Activated CD4-positive, alpha-beta T cell treated with anti-CD3 and anti-CD28 coated beads for 36 hours (primary cell): ENCODE measurements around the gene COA3. TPM values are rescaled to one million over a fixed set of nuclear protein-coding genes. Genes with fewer than 3 reads are reported as not detected.

Experiments
- ATAC-seq: fragments of 200-7000 bp; cut with Tn5 transposase; one replicate; pipeline ENCODE4 v1.10.0; 2021; ENCODE audit warnings: mild to moderate bottlenecking, moderate library complexity
- CTCF ChIA-PET: fragments of 350-600 bp; sonication (Branson Sonifier 250); formaldehyde crosslinking; loops from one replicate; lab custom pipeline; 2021; ENCODE audit warnings: antibody characterized with exemption; lab: Charles Lee
- POLR2A ChIA-PET: fragments of 350-600 bp; sonication (Branson Sonifier 250); formaldehyde crosslinking; loops from one replicate; lab custom pipeline; 2021; ENCODE audit warnings: antibody characterized with exemption, inconsistent platforms; lab: Charles Lee
- DNase-seq: peaks from one replicate; pipeline ENCODE4 v3.0.0-alpha.2; 2020
- H3K27ac Mint-ChIP-seq: one replicate; pipeline ENCODE4 v1.8.0; 2021; ENCODE audit warnings: mixed read lengths
- H3K27me3 Mint-ChIP-seq: one replicate; pipeline ENCODE4 v1.8.0; 2021; ENCODE audit warnings: mixed read lengths
- H3K36me3 Mint-ChIP-seq: one replicate; pipeline ENCODE4 v1.8.0; 2021; ENCODE audit warnings: low read depth, mixed read lengths
- H3K4me1 Mint-ChIP-seq: one replicate; pipeline ENCODE4 v1.8.0; 2021; ENCODE audit warnings: mixed read lengths
- H3K4me3 Mint-ChIP-seq: one replicate; pipeline ENCODE4 v1.8.0; 2021; ENCODE audit warnings: mild to moderate bottlenecking, moderate library complexity, mixed read lengths
- H3K9me3 Mint-ChIP-seq: one replicate; pipeline ENCODE4 v1.8.0; 2021; ENCODE audit warnings: low read depth, mixed read lengths
- intact Hi-C, 2 experiments: fragments of 100-400 bp; cut with DNase I in 1 of 2; cut with micrococcal nuclease in 1 of 2; formaldehyde crosslinking; loops; one replicate each; pipeline versions ENCODE4 v1.14.2 to v1.15.1; 2022 to 2024; cut with DNase I, micrococcal nuclease
- total RNA-seq, 2 experiments: library from RNA; stranded (reverse); gene quantifications; one replicate each; pipeline ENCODE4 v1.2.3, GENCODE V29; 2021

Gene COA3
- total RNA-seq, 2 experiments from 2014 or later, result 30.1 to 31.4 TPM

DNA sequence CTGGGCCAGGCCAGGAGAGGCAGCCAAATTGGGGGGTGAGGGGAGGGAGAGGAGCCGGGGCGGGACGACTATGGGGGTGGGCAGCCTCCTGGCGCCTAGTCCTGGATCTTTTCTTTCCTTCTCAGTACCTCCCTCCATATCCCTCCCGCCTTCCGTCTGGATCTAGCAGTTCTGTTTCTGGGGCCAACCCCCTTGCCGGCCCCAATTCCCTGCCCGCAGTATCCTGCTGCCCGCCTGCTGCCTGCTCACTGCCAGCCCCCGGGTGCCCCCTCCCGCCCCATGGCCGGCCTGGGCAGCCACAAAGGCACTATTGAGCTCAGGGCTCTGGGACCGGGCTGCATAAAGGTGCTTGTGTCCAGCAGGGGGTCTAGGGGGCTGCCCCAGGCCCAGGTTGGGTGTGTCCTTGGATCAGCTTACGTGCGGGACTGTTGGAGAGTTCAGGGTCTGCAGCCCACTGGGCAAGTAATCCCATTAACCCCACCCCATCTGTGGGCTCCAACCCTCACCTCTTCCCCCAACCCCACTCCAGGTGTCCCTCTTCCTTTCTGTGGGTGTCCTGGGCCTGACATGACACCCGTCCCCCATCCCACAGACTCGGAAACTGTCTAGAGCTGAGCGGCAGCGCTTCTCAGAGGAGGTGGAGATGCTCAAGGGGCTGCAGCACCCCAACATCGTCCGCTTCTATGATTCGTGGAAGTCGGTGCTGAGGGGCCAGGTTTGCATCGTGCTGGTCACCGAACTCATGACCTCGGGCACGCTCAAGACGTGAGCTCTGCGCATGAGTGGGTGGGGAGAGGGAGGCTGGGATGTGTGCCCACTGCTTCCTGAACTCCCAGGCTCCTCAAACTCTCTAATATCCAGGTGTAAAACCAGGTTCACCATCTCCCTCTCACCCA is 16.1 kb downstream of the COA3 start:
- Mint-ChIP-seq H3K27me3 (peaks cover 48% of the 10 kb centered on the region), H3K4me3 (no peak overlapping the region), H3K36me3 (peaks cover 15% of the 10 kb centered on the region), H3K4me1 (peaks cover 22% of the 10 kb centered on the region), H3K9me3 (no peaks in the 10 kb centered on the region), H3K27ac (no peak overlapping the region)
- intact Hi-C loops, result no loop called here
- ATAC-seq, result no peak
- DNase-seq, result no peak
- ChIA-PET CTCF (interaction anchor here (0.7 kb wide), 1 partner anchor 330 kb away, joined by 3 read pairs; no protein-coding TSS in a partner anchor), POLR2A (interaction anchor here (1.0 kb wide), 1 partner anchor 9 kb away, joined by 3 read pairs; the partner anchor contains the start of gene VPS25)

DNA sequence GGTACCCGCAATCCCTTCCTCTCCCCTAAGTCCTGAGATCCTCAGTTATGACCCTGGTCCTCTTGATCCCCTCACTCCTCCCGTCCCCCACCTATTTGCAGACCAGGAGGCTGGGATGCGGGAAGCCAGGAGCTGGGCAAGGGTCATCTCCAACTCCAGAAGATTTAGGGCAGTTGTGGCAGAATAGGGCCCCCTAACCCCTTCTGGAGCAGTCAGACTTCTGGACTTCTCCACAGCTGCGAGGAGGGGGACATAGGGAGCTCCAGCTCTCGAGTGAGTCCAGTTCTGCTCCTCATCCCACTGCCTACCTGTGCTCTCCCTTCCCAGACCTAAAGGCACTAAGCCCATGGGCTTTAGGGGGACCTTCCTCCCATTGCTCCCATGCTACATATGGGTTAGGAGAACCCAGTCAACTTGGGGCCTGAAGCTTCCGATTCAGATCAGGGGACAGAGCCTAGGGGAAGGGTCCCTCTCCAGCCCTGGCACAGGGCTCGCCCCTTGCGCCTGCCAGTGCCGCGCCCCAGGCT is 16.8 kb downstream of the COA3 start:
- H3K9me3 Mint-ChIP-seq, result no peaks in the 10 kb centered on the region
- CTCF ChIA-PET, result no interaction called here
- no peak for DNase-seq
- POLR2A ChIA-PET, result interaction anchor here (1.0 kb wide), 1 partner anchor 8 kb away, joined by 3 read pairs; the partner anchor contains the start of gene VPS25
- peaks cover 18% of the 10 kb centered on the region for H3K36me3 Mint-ChIP-seq
- intact Hi-C loops, result no loop called here
- no peak overlapping the region for H3K27ac Mint-ChIP-seq
- no peak for ATAC-seq
- peaks cover 42% of the 10 kb centered on the region for H3K27me3 Mint-ChIP-seq
- no peak overlapping the region for H3K4me3 Mint-ChIP-seq
- H3K4me1 Mint-ChIP-seq, result peaks cover 22% of the 10 kb centered on the region

DNA sequence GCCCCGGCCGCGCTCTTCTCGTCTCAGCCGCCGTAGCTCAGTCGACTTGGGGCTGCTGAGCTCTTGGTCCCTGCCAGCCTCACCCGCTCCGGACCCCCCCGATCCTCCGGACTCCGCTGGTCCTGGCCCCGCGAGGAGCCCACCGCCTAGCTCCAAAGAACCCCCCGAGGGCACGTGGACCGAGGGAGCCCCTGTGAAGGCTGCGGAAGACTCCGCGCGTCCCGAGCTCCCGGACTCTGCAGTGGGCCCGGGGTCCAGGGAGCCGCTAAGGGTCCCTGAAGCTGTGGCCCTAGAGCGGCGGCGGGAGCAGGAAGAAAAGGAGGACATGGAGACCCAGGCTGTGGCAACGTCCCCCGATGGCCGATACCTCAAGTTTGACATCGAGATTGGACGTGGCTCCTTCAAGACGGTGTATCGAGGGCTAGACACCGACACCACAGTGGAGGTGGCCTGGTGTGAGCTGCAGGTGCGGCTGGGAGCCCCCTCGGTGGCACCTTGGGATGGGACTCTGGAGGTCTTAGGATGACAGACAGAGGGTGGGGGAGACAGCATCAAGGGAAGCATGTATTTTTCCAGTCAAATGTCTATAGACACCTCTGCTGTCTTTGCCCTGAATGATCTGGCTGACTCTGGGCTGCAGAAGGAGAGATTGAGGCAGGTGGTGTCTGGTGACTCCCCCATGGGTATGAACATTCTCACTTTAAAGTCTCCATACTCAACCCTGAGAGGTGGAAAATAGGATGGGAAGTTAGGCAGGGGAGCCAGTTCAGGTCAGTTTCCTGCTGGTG is 17.5 kb downstream of the COA3 start:
- CTCF ChIA-PET, result no interaction called here
- ATAC-seq (no peak), DNase-seq (no peak)
- Mint-ChIP-seq H3K9me3 (no peaks in the 10 kb centered on the region), H3K4me1 (peaks cover 22% of the 10 kb centered on the region), H3K27me3 (peaks cover 39% of the 10 kb centered on the region), H3K4me3 (no peak overlapping the region), H3K27ac (no peak overlapping the region), H3K36me3 (peaks cover 20% of the 10 kb centered on the region)
- intact Hi-C loops, result no loop called here
- POLR2A ChIA-PET, result interaction anchor here (0.5 to 1.0 kb wide), 2 partner anchors 8 to 177 kb away, joined by 3 to 4 read pairs; partner anchors contain the start of gene VPS25

DNA sequence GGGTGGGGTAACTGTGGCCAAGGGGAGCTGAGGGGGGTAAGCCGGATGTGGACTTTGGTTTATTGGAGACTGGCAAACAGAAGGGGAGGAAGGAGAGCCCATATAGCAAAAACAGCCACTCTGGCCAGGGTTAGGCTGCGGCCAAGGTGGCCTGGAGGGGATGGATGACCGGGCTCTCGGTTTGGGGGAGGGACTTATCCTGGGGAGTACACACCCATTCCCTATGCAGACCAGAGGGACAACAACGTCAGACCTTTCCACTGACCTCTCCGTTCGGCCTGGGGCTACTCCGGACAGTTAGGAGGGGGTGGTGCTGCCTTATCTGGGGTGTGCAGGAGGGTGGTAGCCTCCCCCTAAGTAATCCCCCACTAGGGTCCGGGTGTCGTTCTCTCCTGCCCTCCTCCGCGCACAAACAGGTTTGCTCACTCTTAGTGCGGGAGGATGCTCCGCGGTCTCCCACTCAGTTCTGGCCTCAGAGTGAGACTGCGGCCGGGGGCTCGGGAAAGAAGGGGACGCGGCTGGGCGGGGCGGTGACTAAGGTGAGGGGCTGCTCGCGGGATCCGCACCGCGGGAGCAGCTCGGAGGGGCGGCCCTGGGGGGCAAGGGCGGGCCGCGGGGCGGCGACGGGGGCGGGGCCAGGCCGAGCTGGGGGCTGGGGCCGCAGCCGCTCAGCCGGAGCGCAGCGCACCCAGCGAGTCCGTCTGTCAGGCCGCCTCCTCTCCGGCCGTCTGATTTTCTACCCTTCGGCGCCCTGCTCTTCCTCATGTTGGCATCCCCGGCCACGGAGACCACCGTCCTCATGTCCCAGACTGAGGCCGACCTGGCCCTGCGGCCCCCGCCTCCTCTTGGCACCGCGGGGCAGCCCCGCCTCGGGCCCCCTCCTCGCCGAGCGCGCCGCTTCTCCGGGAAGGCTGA is 18.3 kb downstream of the COA3 start, which contains the start of gene WNK4:
Gene WNK4, plus strand, starts transcription at position 675 of the 915 bp plus-strand sequence. Its CDS starts 89 bp downstream, at position 764.
- no peaks in the 10 kb centered on the region for H3K9me3 Mint-ChIP-seq
- peaks cover 18% of the 10 kb centered on the region for H3K4me1 Mint-ChIP-seq
- intact Hi-C loops, result no loop called here
- ATAC-seq, result peak; percentile 25
- no peak within 1 kb of the TSS for H3K27ac Mint-ChIP-seq
- POLR2A ChIA-PET, result interaction anchor here (0.5 kb wide), 1 partner anchor 178 kb away, joined by 4 read pairs; no protein-coding TSS in a partner anchor
- no peak within 1 kb of the TSS for H3K4me3 Mint-ChIP-seq
- H3K27me3 Mint-ChIP-seq, result peaks cover 32% of the 10 kb centered on the region
- no peak for DNase-seq
- CTCF ChIA-PET, result no interaction called here
- H3K36me3 Mint-ChIP-seq, result peaks cover 26% of the 10 kb centered on the region

DNA sequence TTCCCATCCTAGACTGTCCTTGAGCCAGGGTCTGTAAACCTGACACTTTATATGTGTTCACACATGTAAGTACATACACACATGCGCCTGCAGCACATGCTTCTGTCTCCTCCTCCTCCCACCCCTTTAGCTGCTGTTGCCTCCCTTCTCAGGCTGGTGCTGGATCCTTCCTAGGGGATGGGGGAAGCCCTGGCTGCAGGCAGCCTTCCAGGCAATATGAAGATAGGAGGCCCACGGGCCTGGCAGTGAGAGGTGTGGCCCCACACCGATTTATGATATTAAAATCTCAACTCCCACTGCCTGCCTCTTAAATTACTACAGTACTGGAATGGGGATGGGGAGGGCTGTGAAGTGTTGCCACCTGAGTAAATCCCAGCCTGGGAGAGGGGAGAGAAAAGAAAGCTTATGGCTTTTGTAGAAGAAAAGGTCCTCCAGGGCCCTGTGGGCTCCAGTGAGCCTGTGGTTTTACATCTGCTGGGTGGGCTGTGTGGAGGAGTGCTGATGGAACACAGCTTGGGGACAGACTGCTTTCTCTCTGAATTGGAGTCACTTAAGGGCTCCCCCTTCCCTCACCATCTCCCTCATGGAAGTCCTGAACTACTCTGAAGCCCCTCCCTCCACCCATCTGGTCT is 19.1 kb downstream of the COA3 start:
- no peaks in the 10 kb centered on the region for H3K9me3 Mint-ChIP-seq
- no peak for ATAC-seq
- DNase-seq, result no peak
- intact Hi-C loops, result no loop called here
- CTCF ChIA-PET, result no interaction called here
- H3K27ac Mint-ChIP-seq, result no peak overlapping the region
- no peak overlapping the region for H3K4me3 Mint-ChIP-seq
- peaks cover 15% of the 10 kb centered on the region for H3K4me1 Mint-ChIP-seq
- POLR2A ChIA-PET, result no interaction called here
- H3K36me3 Mint-ChIP-seq, result peaks cover 28% of the 10 kb centered on the region
- H3K27me3 Mint-ChIP-seq, result peaks cover 26% of the 10 kb centered on the region

DNA sequence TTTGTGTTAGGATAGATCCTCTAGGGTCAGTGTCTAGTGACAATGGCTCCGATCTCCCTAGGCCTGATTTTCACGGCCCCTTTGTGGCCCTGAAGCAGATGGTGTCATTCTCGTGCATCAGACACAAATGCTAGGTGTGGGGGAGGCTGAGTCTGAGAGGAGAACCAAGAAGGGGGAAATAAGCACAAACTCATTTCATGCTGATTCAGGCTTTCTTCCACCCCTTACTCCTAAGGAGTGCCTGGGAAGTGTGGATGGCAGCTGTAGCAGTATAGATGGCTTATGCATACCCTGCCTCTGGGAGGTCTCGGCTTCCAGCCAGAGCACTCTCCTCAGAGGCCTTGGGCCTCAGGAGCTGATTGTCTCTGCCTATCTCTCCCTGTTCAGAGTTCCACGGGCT is 19.9 kb downstream of the COA3 start:
- CTCF ChIA-PET, result interaction anchor here (1.1 kb wide), 1 partner anchor 191 kb away, joined by 3 read pairs; no protein-coding TSS in a partner anchor

DNA sequence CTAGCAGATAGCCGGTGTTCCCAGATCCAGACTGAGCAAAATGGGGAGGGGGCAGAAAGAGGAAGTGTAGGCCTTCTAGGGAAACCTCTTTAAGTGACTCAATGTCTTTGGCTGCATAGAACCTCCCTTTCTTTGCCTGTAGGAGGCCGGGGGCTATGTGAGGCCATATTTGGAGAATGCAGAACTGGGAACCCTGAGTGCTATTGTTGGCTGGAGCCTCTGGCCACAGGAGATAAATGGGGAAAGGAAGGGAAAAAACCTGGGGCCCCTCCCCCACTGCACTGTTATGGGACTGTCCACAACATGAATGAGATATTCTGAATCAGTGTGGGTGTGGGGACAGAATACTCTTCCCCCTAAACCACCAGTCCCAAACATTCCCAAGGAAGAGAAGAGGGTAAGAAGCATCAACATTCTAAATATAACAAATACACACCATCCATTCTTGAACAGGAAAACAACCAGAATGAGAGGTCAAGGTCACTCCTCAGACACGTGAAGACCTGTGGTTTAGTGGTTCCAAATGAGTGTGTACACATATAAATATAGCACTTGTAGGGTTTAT is 22.9 kb downstream of the COA3 start:
- peaks cover 25% of the 10 kb centered on the region for H3K4me1 Mint-ChIP-seq
- peaks cover 36% of the 10 kb centered on the region for H3K36me3 Mint-ChIP-seq
- no peaks in the 10 kb centered on the region for H3K27me3 Mint-ChIP-seq
- H3K27ac Mint-ChIP-seq, result no peak overlapping the region
- intact Hi-C loops, result no loop called here
- POLR2A ChIA-PET, result no interaction called here
- ATAC-seq (no peak), DNase-seq (no peak)
- no peak overlapping the region for H3K4me3 Mint-ChIP-seq
- CTCF ChIA-PET, result no interaction called here
- H3K9me3 Mint-ChIP-seq, result no peaks in the 10 kb centered on the region

More for the DNA sequence above, 19.9 kb downstream of the COA3 start:
- POLR2A ChIA-PET, result no interaction called here
- Mint-ChIP-seq H3K9me3 (no peaks in the 10 kb centered on the region), H3K36me3 (peaks cover 36% of the 10 kb centered on the region), H3K27ac (no peak overlapping the region), H3K4me1 (peaks cover 18% of the 10 kb centered on the region), H3K4me3 (no peak overlapping the region), H3K27me3 (peaks cover 18% of the 10 kb centered on the region)
- ATAC-seq (no peak), DNase-seq (no peak)
- intact Hi-C loops, result no loop called here

DNA sequence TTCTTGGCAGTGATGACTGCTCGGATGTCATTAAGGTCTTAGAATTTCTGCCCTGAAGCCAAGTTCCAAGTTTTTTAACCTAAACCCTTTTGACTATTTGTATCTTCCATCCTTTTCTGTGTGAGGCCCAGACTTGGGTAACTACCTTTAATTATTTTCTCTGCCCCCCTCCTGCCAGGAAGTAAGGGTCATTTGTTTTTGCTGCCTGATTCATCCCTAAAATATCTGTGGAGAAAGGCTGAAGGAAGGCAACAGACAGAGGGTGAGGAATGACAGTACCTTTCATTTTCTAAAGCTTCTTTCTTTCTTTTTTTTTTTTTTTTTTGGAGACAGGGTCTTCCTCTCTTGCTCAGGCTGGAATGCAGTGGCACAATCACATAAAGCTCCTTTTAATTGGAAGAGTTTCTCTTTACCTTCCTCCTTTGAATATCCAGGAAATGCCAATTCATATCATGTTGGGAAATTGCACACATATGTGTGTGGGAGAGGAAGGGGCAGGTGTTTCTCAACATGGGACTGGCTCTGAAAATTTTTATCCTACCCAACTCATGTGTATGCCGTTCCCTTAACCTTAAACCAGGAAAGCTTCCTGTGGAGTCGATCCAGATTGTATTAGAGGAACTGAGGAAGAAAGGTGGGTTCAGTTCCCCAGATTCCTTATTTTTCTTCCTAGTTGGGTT is 24.3 kb downstream of the COA3 start:
- POLR2A ChIA-PET, result interaction anchor here (0.7 to 0.8 kb wide), 2 partner anchors 8 to 13 kb away, joined by 3 read pairs; no protein-coding TSS in a partner anchor
- no peak for DNase-seq
- Mint-ChIP-seq H3K9me3 (no peaks in the 10 kb centered on the region), H3K4me1 (peaks cover 22% of the 10 kb centered on the region), H3K27me3 (no peaks in the 10 kb centered on the region), H3K36me3 (peaks cover 28% of the 10 kb centered on the region), H3K27ac (peak overlapping the region; percentile 95), H3K4me3 (peak overlapping the region; percentile 96)
- intact Hi-C loops, result loop anchor here in 1 of 2 experiments (5.0 kb wide), 1 partner anchor 48 kb away; the partner anchor contains the start of gene BECN1
- CTCF ChIA-PET, result interaction anchor here (0.6 to 3.1 kb wide), 7 partner anchors 9 to 196 kb away, joined by 3 to 23 read pairs (median 4); partner anchors contain the start of genes BECN1, COA3 and PSMC3IP
- no peak for ATAC-seq
